ENCODE measurements around the gene GDF10.
A peak's percentile ranks its signal among the peaks of the same experiment; 100 is the strongest.

GDF10 gene

GRCh38 chr10:47339759-47340607, 40.0 kb downstream of the GDF10 start:
- 78% methylated on average over 15 of the region's 15 CpGs for WGBS
- no peak overlapping the region for H2BK5ac ChIP-seq (ENCODE audit: low read depth, low read length, poor library complexity, severe bottlenecking)
- H3K27me3 ChIP-seq (ENCODE audit: control insufficient read depth in 1 of 2, insufficient read depth in 1 of 2, low read length in 2 of 2): peaks cover 18 to 40% of the 10 kb centered on the region in 2 experiments
- H3K36me3 ChIP-seq (ENCODE audit: control insufficient read depth in 1 of 2, insufficient read depth in 2 of 2, low read depth in 1 of 2, low read length in 2 of 2): no peaks in the 10 kb centered on the region
- H3K79me1 ChIP-seq (replicated peaks; ENCODE audit: low read length, poor library complexity, severe bottlenecking): no peaks in the 10 kb centered on the region
- H4K8ac ChIP-seq (ENCODE audit: low read length): no peak overlapping the region
- H2AFZ ChIP-seq (ENCODE audit: low read depth, low read length): no peak overlapping the region
- H3K4me3 ChIP-seq (ENCODE audit: insufficient read depth in 1 of 2, low read depth in 1 of 2, low read length in 2 of 2): no peak overlapping the region
- H3K18ac ChIP-seq (ENCODE audit: low read depth in 1 of 2, low read length in 2 of 2): no peak overlapping the region
- H2AK5ac ChIP-seq (ENCODE audit: low read length, severe bottlenecking): no peak overlapping the region
- no peak overlapping the region for H4K91ac ChIP-seq (ENCODE audit: low read length)
- H3K9ac ChIP-seq (ENCODE audit: low read length): no peak overlapping the region
- H2BK15ac ChIP-seq (ENCODE audit: low read depth, poor library complexity, severe bottlenecking): no peak overlapping the region
- H2BK120ac ChIP-seq (ENCODE audit: low read depth, low read length): no peak overlapping the region
- DNase-seq: no peak
- no peak overlapping the region for H3K23ac ChIP-seq (ENCODE audit: low read length in 2 of 2)
- no peak overlapping the region for H3K4ac ChIP-seq (ENCODE audit: low read depth in 1 of 2, low read length in 2 of 2)
- H3K14ac ChIP-seq (ENCODE audit: low read length in 2 of 2): no peak overlapping the region
- peaks cover 3% of the 10 kb centered on the region for H3K4me1 ChIP-seq (ENCODE audit: control insufficient read depth, insufficient read depth, low read depth, low read length)
- no peak overlapping the region for H3K4me2 ChIP-seq (ENCODE audit: low read length, poor library complexity, severe bottlenecking)
- no peak overlapping the region for H2BK12ac ChIP-seq (ENCODE audit: low read length in 2 of 2)
- H3K9me3 ChIP-seq (ENCODE audit: control insufficient read depth, low read length): no peaks in the 10 kb centered on the region
- H3K27ac ChIP-seq (ENCODE audit: low read length, poor library complexity, severe bottlenecking): no peak overlapping the region

GRCh38 chr10:47340608-47341170, 40.7 kb downstream of the GDF10 start:
- no peak overlapping the region for H3K27ac ChIP-seq (ENCODE audit: low read length, poor library complexity, severe bottlenecking)
- H3K36me3 ChIP-seq (ENCODE audit: control insufficient read depth in 1 of 2, insufficient read depth in 2 of 2, low read depth in 1 of 2, low read length in 2 of 2): no peaks in the 10 kb centered on the region
- H3K23ac ChIP-seq (ENCODE audit: low read length in 2 of 2): no peak overlapping the region
- H3K9ac ChIP-seq (ENCODE audit: low read length): no peak overlapping the region
- no peaks in the 10 kb centered on the region for H3K79me1 ChIP-seq (replicated peaks; ENCODE audit: low read length, poor library complexity, severe bottlenecking)
- H3K14ac ChIP-seq (ENCODE audit: low read length in 2 of 2): no peak overlapping the region
- no peak overlapping the region for H2AFZ ChIP-seq (ENCODE audit: low read depth, low read length)
- no peak overlapping the region for H2BK12ac ChIP-seq (ENCODE audit: low read length in 2 of 2)
- no peak overlapping the region for H2BK120ac ChIP-seq (ENCODE audit: low read depth, low read length)
- H3K4me3 ChIP-seq (ENCODE audit: insufficient read depth in 1 of 2, low read depth in 1 of 2, low read length in 2 of 2): no peak overlapping the region
- 38% methylated on average over 2 of the region's 5 CpGs for WGBS
- peaks cover 13 to 37% of the 10 kb centered on the region in 2 experiments for H3K27me3 ChIP-seq (ENCODE audit: control insufficient read depth in 1 of 2, insufficient read depth in 1 of 2, low read length in 2 of 2)
- no peak overlapping the region for H4K8ac ChIP-seq (ENCODE audit: low read length)
- H3K9me3 ChIP-seq (ENCODE audit: control insufficient read depth, low read length): no peaks in the 10 kb centered on the region
- no peak overlapping the region for H3K4ac ChIP-seq (ENCODE audit: low read depth in 1 of 2, low read length in 2 of 2)
- no peak overlapping the region for H2AK5ac ChIP-seq (ENCODE audit: low read length, severe bottlenecking)
- no peak overlapping the region for H4K91ac ChIP-seq (ENCODE audit: low read length)
- DNase-seq: peak; percentile 48
- H2BK15ac ChIP-seq (ENCODE audit: low read depth, poor library complexity, severe bottlenecking): no peak overlapping the region
- H3K18ac ChIP-seq (ENCODE audit: low read depth in 1 of 2, low read length in 2 of 2): no peak overlapping the region
- no peak overlapping the region for H2BK5ac ChIP-seq (ENCODE audit: low read depth, low read length, poor library complexity, severe bottlenecking)
- H3K4me1 ChIP-seq (ENCODE audit: control insufficient read depth, insufficient read depth, low read depth, low read length): peaks cover 3% of the 10 kb centered on the region
- no peak overlapping the region for H3K4me2 ChIP-seq (ENCODE audit: low read length, poor library complexity, severe bottlenecking)

- Histone ChIP-seq H3K4me3 (ENCODE audit: insufficient read depth in 1 of 2, low read depth in 1 of 2, low read length in 2 of 2) (no peak overlapping the region), H3K4me2 (ENCODE audit: low read length, poor library complexity, severe bottlenecking) (no peak overlapping the region), H3K79me1 (replicated peaks; ENCODE audit: low read length, poor library complexity, severe bottlenecking) (no peaks in the 10 kb centered on the region), H3K18ac (ENCODE audit: low read depth in 1 of 2, low read length in 2 of 2) (no peak overlapping the region), H3K14ac (ENCODE audit: low read length in 2 of 2) (no peak overlapping the region), H3K9ac (ENCODE audit: low read length) (no peak overlapping the region), H3K9me3 (ENCODE audit: control insufficient read depth, low read length) (no peaks in the 10 kb centered on the region), H2AFZ (ENCODE audit: low read depth, low read length) (no peak overlapping the region), H3K4me1 (ENCODE audit: control insufficient read depth, insufficient read depth, low read depth, low read length) (no peaks in the 10 kb centered on the region), H2BK5ac (ENCODE audit: low read depth, low read length, poor library complexity, severe bottlenecking) (no peak overlapping the region), H3K4ac (ENCODE audit: low read depth in 1 of 2, low read length in 2 of 2) (no peak overlapping the region), H3K27ac (ENCODE audit: low read length, poor library complexity, severe bottlenecking) (no peak overlapping the region), H2BK12ac (ENCODE audit: low read length in 2 of 2) (no peak overlapping the region), H2BK15ac (ENCODE audit: low read depth, poor library complexity, severe bottlenecking) (no peak overlapping the region), H2BK120ac (ENCODE audit: low read depth, low read length) (no peak overlapping the region), H4K91ac (ENCODE audit: low read length) (no peak overlapping the region), H3K36me3 (ENCODE audit: control insufficient read depth in 1 of 2, insufficient read depth in 2 of 2, low read depth in 1 of 2, low read length in 2 of 2) (no peaks in the 10 kb centered on the region), H4K8ac (ENCODE audit: low read length) (no peak overlapping the region), H2AK5ac (ENCODE audit: low read length, severe bottlenecking) (no peak overlapping the region), H3K23ac (ENCODE audit: low read length in 2 of 2) (no peak overlapping the region), H3K27me3 (ENCODE audit: control insufficient read depth in 1 of 2, insufficient read depth in 1 of 2, low read length in 2 of 2) (peaks cover 9 to 10% of the 10 kb centered on the region in 2 experiments)
- no peak for DNase-seq
- 82% methylated on average over 11 of the region's 13 CpGs for WGBS
Measured at GRCh38 chr10:47344996-47345870, 45.2 kb downstream of the GDF10 start.

All from mesenchymal stem cell (in vitro differentiated cells and primary cell).